Immature natural killer cell (primary cell): ENCODE results near the gene USH2A. TPM values are rescaled to one million over a fixed set of nuclear protein-coding genes. Genes with fewer than 3 reads are reported as not detected.

ENCODE experiments used
- DNase-seq, 3 donors: peaks; one replicate each; pipeline ENCODE4 v3.0.0; 2022; ENCODE audit warnings: mixed read lengths in 1 of 3
- H3K27ac Mint-ChIP-seq, 6 donors: one replicate each; pipeline ENCODE4 v1.8.0; 2020; ENCODE audit warnings: mixed read lengths in 6 of 6, mild to moderate bottlenecking in 5 of 6, inconsistent platforms in 4 of 6, moderate library complexity in 3 of 6
- H3K27me3 Mint-ChIP-seq, 3 donors: one replicate each; pipeline ENCODE4 v1.8.0; 2020 to 2021; ENCODE audit warnings: low read depth in 3 of 3, mild to moderate bottlenecking in 3 of 3, mixed read lengths in 3 of 3, moderate library complexity in 3 of 3, inconsistent platforms in 1 of 3
- H3K36me3 Mint-ChIP-seq, 3 donors: one replicate each; pipeline ENCODE4 v1.8.0; 2020; ENCODE audit warnings: mixed read lengths in 3 of 3, inconsistent platforms in 2 of 3, mild to moderate bottlenecking in 2 of 3
- H3K4me1 Mint-ChIP-seq, 2 donors: one replicate each; pipeline ENCODE4 v1.8.0; 2020; ENCODE audit warnings: inconsistent platforms in 2 of 2, mild to moderate bottlenecking in 2 of 2, mixed read lengths in 2 of 2, moderate library complexity in 1 of 2
- H3K4me3 Mint-ChIP-seq, 5 donors: one replicate each; pipeline ENCODE4 v1.8.0; 2020; ENCODE audit warnings: mild to moderate bottlenecking in 5 of 5, mixed read lengths in 5 of 5, inconsistent platforms in 3 of 5, moderate library complexity in 3 of 5
- H3K9me3 Mint-ChIP-seq, 6 donors: one replicate each; pipeline ENCODE4 v1.8.0; 2020; ENCODE audit warnings: mild to moderate bottlenecking in 6 of 6, mixed read lengths in 6 of 6, inconsistent platforms in 4 of 6, moderate library complexity in 3 of 6
- polyA plus RNA-seq, 3 donors: library from polyadenylated mRNA; unstranded; fragments of 300-500 nt; fragmentation: Illumina TruSeq; gene quantifications; one replicate each; pipeline ENCODE4 v1.2.3, GENCODE V29; 2021

The USH2A gene
- polyA plus RNA-seq, 3 donors from 2014 or later: not detected

DNA sequence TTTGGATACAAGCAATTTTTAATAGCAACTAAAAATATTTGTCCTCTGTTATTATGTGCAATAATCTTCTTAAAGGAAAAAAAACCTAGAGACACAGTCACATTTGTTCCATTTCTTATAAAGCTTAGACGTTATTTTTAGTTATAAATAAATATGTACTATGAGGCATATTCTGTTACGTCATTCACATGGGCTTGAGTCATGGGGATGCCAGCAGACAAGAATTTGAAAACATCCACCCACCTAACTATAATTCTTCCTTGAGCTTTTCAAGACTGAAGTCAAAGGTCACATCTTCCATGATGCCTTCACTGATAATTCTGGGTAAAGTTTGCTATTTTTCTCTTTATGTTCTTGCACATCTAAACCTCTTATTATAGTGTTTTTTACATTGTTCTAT lies 587.3 kb downstream of the USH2A start:
- H3K4me3 Mint-ChIP-seq: no peak overlapping the region
- H3K27me3 Mint-ChIP-seq: peaks cover 0 to 1% (median 0%) of the 10 kb centered on the region in 3 donors
- H3K36me3 Mint-ChIP-seq: no peaks in the 10 kb centered on the region
- peaks cover 6 to 60% (median 23%) of the 10 kb centered on the region in 6 donors for H3K9me3 Mint-ChIP-seq
- DNase-seq: no peak
- H3K4me1 Mint-ChIP-seq: no peaks in the 10 kb centered on the region
- H3K27ac Mint-ChIP-seq: no peak overlapping the region

- Mint-ChIP-seq H3K4me3 (no peak overlapping the region), H3K27ac (no peak overlapping the region), H3K4me1 (no peaks in the 10 kb centered on the region), H3K36me3 (no peaks in the 10 kb centered on the region), H3K27me3 (peaks cover 0 to 1% (median 0%) of the 10 kb centered on the region in 3 donors), H3K9me3 (peaks cover 8 to 68% (median 25%) of the 10 kb centered on the region in 6 donors)
- DNase-seq: no peak
These were observed 589.1 kb downstream of the USH2A start for GRCh38 chr1:215833941-215834729.

DNA sequence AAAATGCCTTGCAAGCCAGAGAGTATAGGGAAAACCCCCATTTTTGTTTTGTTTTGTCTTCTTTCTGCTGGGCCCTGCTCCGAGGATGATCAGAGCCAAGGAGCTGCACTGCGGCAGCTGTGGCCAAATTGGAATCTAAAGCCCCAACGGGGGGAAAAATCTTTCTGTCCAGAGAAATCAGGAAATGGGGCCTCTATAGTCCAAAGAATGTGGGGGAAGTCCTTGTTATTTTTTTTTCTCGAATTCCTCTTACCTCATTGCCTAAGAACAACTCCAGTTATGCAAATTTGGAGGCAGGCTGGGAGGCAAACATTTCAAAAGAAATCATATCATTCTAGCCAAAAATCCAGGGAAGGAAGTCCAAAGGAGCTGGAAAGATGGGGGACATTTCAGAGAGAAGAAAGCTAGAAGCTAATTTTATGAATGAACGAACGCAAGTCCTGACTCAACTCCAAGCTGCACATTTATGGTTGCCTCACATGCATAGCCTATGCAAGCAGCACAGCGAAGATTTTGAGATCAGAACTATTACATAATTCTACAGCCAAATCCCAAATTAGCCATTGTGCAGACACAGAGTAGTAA lies 592.9 kb downstream of the USH2A start:
- Mint-ChIP-seq H3K9me3 (peaks cover 13 to 66% (median 32%) of the 10 kb centered on the region in 6 donors), H3K4me1 (no peaks in the 10 kb centered on the region), H3K27me3 (peaks cover 0 to under 1% (median 0%) of the 10 kb centered on the region in 3 donors), H3K4me3 (no peak overlapping the region), H3K36me3 (no peaks in the 10 kb centered on the region), H3K27ac (no peak overlapping the region)
- DNase-seq: no peak

DNA sequence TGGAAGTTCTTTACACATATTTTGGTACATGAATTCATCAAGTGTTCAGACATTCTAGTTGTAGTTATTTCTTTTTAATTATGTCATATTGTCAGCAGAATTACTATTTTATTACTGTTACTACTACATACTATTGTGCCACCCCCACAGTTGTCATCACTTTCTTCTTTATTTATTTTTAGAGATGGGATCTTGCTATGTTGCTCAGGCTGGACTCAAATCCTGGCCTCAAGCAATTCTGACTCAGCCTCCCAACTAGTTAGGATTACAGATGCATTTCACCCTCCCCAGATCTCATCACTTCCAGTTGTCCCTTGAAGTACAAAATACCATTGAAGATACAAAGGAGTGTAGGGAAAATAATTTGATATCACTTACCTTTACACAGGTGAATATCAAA lies 598.2 kb downstream of the USH2A start:
- Mint-ChIP-seq H3K9me3 (peaks cover 20 to 69% (median 35%) of the 10 kb centered on the region in 6 donors), H3K4me1 (no peaks in the 10 kb centered on the region), H3K4me3 (no peak overlapping the region), H3K27me3 (no peaks in the 10 kb centered on the region), H3K36me3 (no peaks in the 10 kb centered on the region), H3K27ac (no peak overlapping the region)
- DNase-seq: no peak

DNA sequence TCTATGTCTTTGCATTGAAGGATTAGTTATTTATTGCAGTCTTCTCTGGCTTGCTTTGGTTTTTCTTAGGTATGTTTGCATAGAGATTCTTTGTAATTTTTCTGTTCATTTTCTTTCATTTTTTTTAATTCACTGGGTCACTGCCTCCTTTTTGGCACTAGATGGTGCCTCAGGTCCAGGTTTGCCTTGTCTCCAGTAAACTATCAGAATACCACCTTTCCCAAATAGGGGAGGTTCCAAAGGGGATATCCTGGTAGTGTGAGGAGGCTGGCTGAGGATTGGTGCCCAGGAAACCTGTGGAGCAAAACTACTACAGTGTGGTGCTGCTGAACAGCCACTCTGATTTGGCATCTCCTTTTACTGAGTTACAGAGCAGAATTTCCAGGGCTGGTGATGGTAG lies 599.0 kb downstream of the USH2A start:
- no peaks in the 10 kb centered on the region for H3K4me1 Mint-ChIP-seq
- no peak overlapping the region for H3K4me3 Mint-ChIP-seq
- no peak for DNase-seq
- no peaks in the 10 kb centered on the region for H3K27me3 Mint-ChIP-seq
- no peak overlapping the region for H3K27ac Mint-ChIP-seq
- no peaks in the 10 kb centered on the region for H3K36me3 Mint-ChIP-seq
- peaks cover 20 to 61% (median 32%) of the 10 kb centered on the region in 6 donors for H3K9me3 Mint-ChIP-seq

- Mint-ChIP-seq H3K36me3 (no peaks in the 10 kb centered on the region), H3K27me3 (no peaks in the 10 kb centered on the region), H3K9me3 (peaks cover 4 to 39% (median 16%) of the 10 kb centered on the region in 6 donors), H3K4me1 (no peaks in the 10 kb centered on the region), H3K27ac (no peak overlapping the region), H3K4me3 (no peak overlapping the region)
- DNase-seq: no peak
These were observed 604.1 kb downstream of the USH2A start for GRCh38 chr1:215819114-215819513.

DNA sequence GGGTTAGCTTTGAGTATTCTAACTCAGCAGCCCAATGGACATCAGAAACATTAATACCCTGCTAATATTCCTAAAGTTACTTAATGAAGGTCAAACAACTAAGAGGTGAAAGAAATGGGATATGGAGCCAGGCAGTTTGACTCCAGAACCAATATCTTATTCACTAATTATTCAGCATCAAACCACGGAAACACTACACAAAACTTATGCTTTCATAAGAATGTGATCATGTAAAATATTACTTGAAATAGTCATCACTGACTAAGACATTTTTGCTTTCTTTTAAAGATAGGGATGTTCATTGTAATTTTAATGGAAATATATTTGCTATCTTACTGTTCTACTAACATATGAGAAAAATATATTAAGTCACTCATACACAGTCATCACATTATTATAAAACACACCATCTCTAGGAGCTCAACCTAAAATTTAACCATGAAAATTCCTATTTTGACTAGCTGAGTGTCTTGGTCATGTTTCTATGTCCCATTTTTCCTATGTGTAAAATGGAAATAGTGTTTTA lies 615.3 kb downstream of the USH2A start:
- no peak overlapping the region for H3K4me3 Mint-ChIP-seq
- H3K27ac Mint-ChIP-seq: no peak overlapping the region
- no peaks in the 10 kb centered on the region for H3K4me1 Mint-ChIP-seq
- peaks cover 12 to 71% (median 35%) of the 10 kb centered on the region in 6 donors for H3K9me3 Mint-ChIP-seq
- no peaks in the 10 kb centered on the region for H3K36me3 Mint-ChIP-seq
- no peak for DNase-seq
- peaks cover 0 to 3% (median 2%) of the 10 kb centered on the region in 3 donors for H3K27me3 Mint-ChIP-seq

- Mint-ChIP-seq H3K4me3 (no peak overlapping the region), H3K4me1 (no peaks in the 10 kb centered on the region), H3K27me3 (peaks cover 0 to 2% (median 2%) of the 10 kb centered on the region in 3 donors), H3K9me3 (peaks cover 12 to 70% (median 31%) of the 10 kb centered on the region in 6 donors), H3K36me3 (no peaks in the 10 kb centered on the region), H3K27ac (no peak overlapping the region)
- DNase-seq: no peak
These were observed 616.0 kb downstream of the USH2A start for GRCh38 chr1:215807218-215807617.

GRCh38 chr1:215797859-215798258 lies 625.4 kb downstream of the USH2A start:
- Mint-ChIP-seq H3K27me3 (peaks cover 0 to 2% (median 0%) of the 10 kb centered on the region in 3 donors), H3K27ac (no peak overlapping the region), H3K36me3 (no peaks in the 10 kb centered on the region), H3K4me1 (no peaks in the 10 kb centered on the region), H3K9me3 (peaks cover 6 to 50% (median 13%) of the 10 kb centered on the region in 6 donors), H3K4me3 (no peak overlapping the region)
- DNase-seq: no peak

- no peak for DNase-seq
- Mint-ChIP-seq H3K27ac (no peak overlapping the region), H3K9me3 (peaks cover 0 to 40% (median 4%) of the 10 kb centered on the region in 6 donors), H3K4me1 (no peaks in the 10 kb centered on the region), H3K27me3 (no peaks in the 10 kb centered on the region), H3K4me3 (no peak overlapping the region), H3K36me3 (no peaks in the 10 kb centered on the region)
These were observed 629.1 kb downstream of the USH2A start for GRCh38 chr1:215794156-215794555.

DNA sequence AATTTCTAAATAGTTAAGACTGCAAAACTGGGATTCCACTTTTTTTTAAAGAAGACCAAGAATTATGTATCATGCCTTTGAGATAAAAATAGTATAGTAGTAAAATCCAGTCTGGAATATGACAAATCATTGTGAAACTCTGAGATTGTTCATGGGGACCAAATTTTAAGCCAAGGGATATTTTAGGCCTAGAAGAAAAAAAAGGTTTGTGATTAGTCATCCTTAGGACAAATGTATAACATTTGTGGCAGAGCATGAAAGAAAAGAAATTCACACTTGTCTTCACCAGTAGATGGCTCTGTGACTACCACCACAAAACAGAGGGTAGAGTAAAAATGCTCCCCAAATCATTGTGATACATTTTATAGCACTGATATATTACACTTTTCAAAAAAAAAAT lies 630.1 kb downstream of the USH2A start:
- H3K27me3 Mint-ChIP-seq: no peaks in the 10 kb centered on the region
- H3K4me3 Mint-ChIP-seq: no peak overlapping the region
- DNase-seq: no peak
- H3K9me3 Mint-ChIP-seq: peaks cover 2 to 37% (median 5%) of the 10 kb centered on the region in 6 donors
- no peaks in the 10 kb centered on the region for H3K4me1 Mint-ChIP-seq
- no peaks in the 10 kb centered on the region for H3K36me3 Mint-ChIP-seq
- no peak overlapping the region for H3K27ac Mint-ChIP-seq

- Mint-ChIP-seq H3K27me3 (no peaks in the 10 kb centered on the region), H3K36me3 (no peaks in the 10 kb centered on the region), H3K9me3 (peaks cover 2 to 31% (median 5%) of the 10 kb centered on the region in 6 donors), H3K27ac (no peak overlapping the region), H3K4me1 (no peaks in the 10 kb centered on the region), H3K4me3 (no peak overlapping the region)
- no peak for DNase-seq
These were observed 630.8 kb downstream of the USH2A start for GRCh38 chr1:215792446-215792845.

DNA sequence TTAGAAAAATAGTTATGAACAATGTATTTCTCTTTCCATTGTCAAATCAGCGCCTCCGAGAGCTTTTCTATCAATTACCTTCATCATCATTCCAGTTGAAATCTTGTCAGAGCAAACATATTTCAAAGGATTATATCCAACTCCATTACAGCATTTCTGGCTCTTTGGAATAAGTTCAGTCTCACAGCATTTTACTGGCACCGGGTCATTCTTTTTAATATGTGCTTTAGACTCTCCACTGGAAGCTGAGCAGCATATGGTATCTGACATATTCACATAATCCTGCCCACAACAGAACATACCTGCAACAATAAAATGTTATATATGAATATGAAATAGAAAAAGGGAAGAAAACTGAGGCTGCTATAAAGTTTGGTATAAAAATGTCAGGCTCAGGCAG lies 633.3 kb downstream of the USH2A start:
- H3K4me1 Mint-ChIP-seq: no peaks in the 10 kb centered on the region
- no peaks in the 10 kb centered on the region for H3K36me3 Mint-ChIP-seq
- peaks cover 0 to 1% (median 0%) of the 10 kb centered on the region in 3 donors for H3K27me3 Mint-ChIP-seq
- H3K4me3 Mint-ChIP-seq: no peak overlapping the region
- no peak overlapping the region for H3K27ac Mint-ChIP-seq
- no peak for DNase-seq
- peaks cover 0 to 32% (median 6%) of the 10 kb centered on the region in 6 donors for H3K9me3 Mint-ChIP-seq

DNA sequence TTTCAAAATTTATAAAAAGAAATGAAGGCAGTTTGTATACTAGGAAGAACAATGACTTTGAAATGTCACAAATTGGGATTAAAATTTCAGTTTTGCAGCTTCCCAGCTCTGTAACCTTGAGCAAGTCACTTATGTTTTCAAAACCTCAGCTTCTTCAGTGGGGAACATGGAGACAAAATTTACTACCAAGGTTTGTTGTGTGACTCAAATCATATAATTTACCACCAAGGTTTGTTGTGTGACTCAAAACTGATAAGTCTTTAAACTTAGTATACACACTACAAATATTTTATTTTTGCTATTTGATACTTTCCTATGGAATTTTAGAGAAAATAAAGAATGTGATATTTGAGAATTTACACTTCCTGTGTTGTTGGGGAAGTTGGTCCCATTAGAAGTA lies 636.3 kb downstream of the USH2A start:
- H3K27me3 Mint-ChIP-seq: peaks cover 0 to 1% (median 0%) of the 10 kb centered on the region in 3 donors
- no peaks in the 10 kb centered on the region for H3K36me3 Mint-ChIP-seq
- H3K27ac Mint-ChIP-seq: no peak overlapping the region
- DNase-seq: no peak
- H3K4me1 Mint-ChIP-seq: no peaks in the 10 kb centered on the region
- H3K9me3 Mint-ChIP-seq: peaks cover 0 to 41% (median 9%) of the 10 kb centered on the region in 6 donors
- no peak overlapping the region for H3K4me3 Mint-ChIP-seq
